Measurements from ENCODE around the gene FAM3D.

GRCh38 chr3:58651276-58651675 is 15.3 kb downstream of the FAM3D start:
- TF ChIP-seq POLR2AphosphoS5 (IDR thresholded peaks at IDR 0.05; ENCODE audit: borderline replicate concordance, low read depth, low read length) (no peak), EZH2 (IDR thresholded peaks at IDR 0.05) (no peak), FOXP2 (optimal IDR thresholded peaks at IDR 0.05; ENCODE audit: control extremely low read depth, extremely low read length, insufficient read depth) (no peak)

Data from SK-N-MC (cell line).